Right cardiac atrium (tissue), 5 donors: Measurements from ENCODE around the gene AFF2. TPM values are rescaled to one million over a fixed set of nuclear protein-coding genes. Genes with fewer than 3 reads are reported as not detected.

Source experiments
- ATAC-seq, 2 donors: fragments of 200-7000 bp; cut with Tn5 transposase; one replicate each; pipeline versions ENCODE4 v1.8.0 to v1.9.1; 2020; ENCODE audit warnings: moderate library complexity in 2 of 2, mild to moderate bottlenecking in 1 of 2
- DNase-seq, 3 donors: peaks; one replicate each; pipeline ENCODE4 v3.0.0-alpha.2; 2020
- H3K27ac ChIP-seq: one replicate; pipeline ENCODE4 v1.5.1; 2013; ENCODE audit warnings: mild to moderate bottlenecking, low read length, control low read depth, moderate library complexity
- H3K27me3 ChIP-seq: one replicate; pipeline ENCODE4 v1.6.1; 2013; ENCODE audit not compliant: control insufficient read depth, insufficient read depth
- H3K4me1 ChIP-seq: one replicate; pipeline ENCODE4 v1.6.1; 2013; ENCODE audit warnings: low read length; ENCODE audit not compliant: control insufficient read depth, insufficient read depth
- H3K4me3 ChIP-seq: one replicate; pipeline ENCODE4 v1.5.1; 2013; ENCODE audit warnings: low read length, control low read depth
- H3K9me3 ChIP-seq: one replicate; pipeline ENCODE4 v1.6.1; 2013; ENCODE audit warnings: low read length; ENCODE audit not compliant: control insufficient read depth
- WGBS: extraction: QIAGEN DNeasy Blood & Tissue Kit; methylation state at CpG from one replicate; pipeline ENCODE4 v1.1.7; 2013; 5-methylcytosine and 5-hydroxymethylcytosine counted together
- intact Hi-C, 4 donors: fragments of 100-400 bp; cut with DNase I; formaldehyde crosslinking; loops; one replicate each; pipeline versions ENCODE4 v1.11.0 to v1.14.0; 2022 to 2023
- polyA plus RNA-seq: library from polyadenylated mRNA; stranded (reverse); fragments of 200-250 nt; gene quantifications from one replicate; pipeline ENCODE4 v1.2.3, GENCODE V29; 2013
- total RNA-seq, 4 donors: library from RNA; stranded (reverse); fragmentation: NEBNext Ultra II Directional; extraction: Animal tissue kit (Norgen Biotek cat#: 25700); gene quantifications; one replicate each; pipeline ENCODE4 v1.2.1, GENCODE V29; 2021
- donor health status: healthy with polysubstance abuse.
- donor health status: DM: no; HTN: yes; CAD: no.
- donor health status: DM: no; HTN: no; CAD: no.
- donor health status: DM: no; HTN: yes; CAD: no; lungs with severe emphysema.
- donor health status: DM: yes; HTN: yes; CAD: no.

AFF2 gene
- total and polyA plus RNA-seq, 5 donors, result 1.00 to 3.1 (median 2.3) TPM

GRCh38 chrX:148588649-148589310, 88.4 kb downstream of the AFF2 start:
- no peak overlapping the region for H3K27ac ChIP-seq
- H3K27me3 ChIP-seq, result no peaks in the 10 kb centered on the region
- intact Hi-C loops, result no loop called here
- H3K4me1 ChIP-seq, result no peaks in the 10 kb centered on the region
- ATAC-seq (no peak), DNase-seq (no peak)
- 75% methylated on average over 6 of the region's 6 CpGs for WGBS
- no peak overlapping the region for H3K4me3 ChIP-seq
- no peaks in the 10 kb centered on the region for H3K9me3 ChIP-seq

- Histone ChIP-seq H3K27ac (no peak overlapping the region), H3K9me3 (no peaks in the 10 kb centered on the region), H3K4me1 (no peaks in the 10 kb centered on the region), H3K27me3 (no peaks in the 10 kb centered on the region), H3K4me3 (no peak overlapping the region)
- ATAC-seq (no peak), DNase-seq (no peak)
- intact Hi-C loops, result no loop called here
- WGBS, result 62% methylated on average over 1 of the region's 1 CpG
Measured at GRCh38 chrX:148592595-148592994, 92.2 kb downstream of the AFF2 start.

DNA sequence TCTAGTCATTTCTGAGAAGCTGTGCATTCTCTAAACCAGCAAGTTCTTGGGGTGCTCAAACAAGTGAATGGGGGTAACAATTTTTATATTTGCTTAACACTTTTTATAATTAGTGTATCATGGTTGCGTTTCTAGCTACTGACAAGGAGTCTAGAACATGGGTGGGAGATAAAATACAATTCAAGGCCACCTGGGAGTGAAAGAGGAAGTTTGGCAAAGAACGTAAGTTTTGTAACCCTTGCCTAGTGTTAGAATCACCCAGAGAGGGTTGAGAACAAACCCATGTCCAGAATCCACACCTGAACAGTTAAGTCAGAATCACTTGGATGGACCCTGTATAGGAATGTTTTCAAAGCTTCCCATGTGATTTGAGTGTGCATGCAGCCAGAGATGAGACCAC, 92.7 kb downstream of the AFF2 start:
- no peaks in the 10 kb centered on the region for H3K9me3 ChIP-seq
- H3K27me3 ChIP-seq, result no peaks in the 10 kb centered on the region
- H3K4me1 ChIP-seq, result no peaks in the 10 kb centered on the region
- ATAC-seq, result no peak
- 77% methylated on average over 2 of the region's 2 CpGs for WGBS
- intact Hi-C loops, result no loop called here
- no peak for DNase-seq
- no peak overlapping the region for H3K4me3 ChIP-seq
- H3K27ac ChIP-seq, result no peak overlapping the region

DNA sequence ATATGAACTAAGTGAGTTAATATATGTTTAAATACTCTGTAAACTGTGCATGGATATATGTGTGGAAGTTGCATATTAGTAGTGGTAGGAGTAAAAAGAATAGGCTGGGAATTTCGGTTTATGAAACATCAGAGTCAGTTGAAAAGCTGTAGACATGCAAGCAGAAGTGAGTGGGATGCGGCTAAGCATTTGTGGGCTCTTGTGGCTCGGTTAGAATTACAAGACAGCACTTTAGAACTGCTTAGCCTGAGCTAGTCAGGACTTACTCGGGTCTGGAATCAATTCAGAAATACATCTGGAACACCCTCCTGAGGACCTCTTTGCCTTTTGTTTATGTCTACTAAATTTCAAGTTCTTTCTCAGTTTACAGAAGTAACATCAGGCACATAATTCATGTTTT, 93.6 kb downstream of the AFF2 start:
- H3K4me1 ChIP-seq, result no peaks in the 10 kb centered on the region
- H3K27me3 ChIP-seq, result no peaks in the 10 kb centered on the region
- H3K4me3 ChIP-seq, result no peak overlapping the region
- DNase-seq (no peak), ATAC-seq (no peak)
- 69% methylated on average over 4 of the region's 4 CpGs for WGBS
- intact Hi-C loops, result no loop called here
- H3K27ac ChIP-seq, result no peak overlapping the region
- no peaks in the 10 kb centered on the region for H3K9me3 ChIP-seq

- Histone ChIP-seq H3K27ac (no peak overlapping the region), H3K4me1 (no peaks in the 10 kb centered on the region), H3K4me3 (no peak overlapping the region), H3K27me3 (no peaks in the 10 kb centered on the region), H3K9me3 (no peaks in the 10 kb centered on the region)
- 65% methylated on average over 4 of the region's 4 CpGs for WGBS
- no peak for DNase-seq
- no peak for ATAC-seq
- intact Hi-C loops, result no loop called here
Measured at GRCh38 chrX:148599404-148599803, 99.0 kb downstream of the AFF2 start.

DNA sequence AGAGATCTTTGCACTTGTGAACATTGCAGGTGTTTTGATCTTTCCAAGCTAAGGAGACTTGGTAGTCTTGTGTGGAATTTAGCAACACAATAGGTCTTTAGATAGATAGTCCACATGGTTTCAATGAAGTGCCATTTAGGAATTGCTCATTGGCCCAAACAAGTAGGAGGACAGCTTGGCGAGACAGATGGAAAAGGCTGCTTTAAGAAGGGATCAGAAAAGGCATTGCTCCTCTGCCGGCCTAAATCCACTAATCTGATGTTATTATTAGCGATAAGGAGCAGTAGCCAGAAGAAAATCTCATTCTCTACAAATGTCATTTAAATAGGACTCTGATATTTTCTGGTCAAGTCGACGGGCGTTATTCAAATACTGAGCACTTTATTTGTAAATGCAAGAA, 99.7 kb downstream of the AFF2 start:
- intact Hi-C loops, result no loop called here
- no peaks in the 10 kb centered on the region for H3K9me3 ChIP-seq
- H3K27ac ChIP-seq, result no peak overlapping the region
- no peak overlapping the region for H3K4me3 ChIP-seq
- ATAC-seq (no peak), DNase-seq (no peak)
- H3K4me1 ChIP-seq, result no peaks in the 10 kb centered on the region
- no peaks in the 10 kb centered on the region for H3K27me3 ChIP-seq
- WGBS, result 68% methylated on average over 6 of the region's 6 CpGs

GRCh38 chrX:148600581-148600980, 100.2 kb downstream of the AFF2 start:
- intact Hi-C loops, result no loop called here
- no peaks in the 10 kb centered on the region for H3K9me3 ChIP-seq
- WGBS, result 92% methylated on average over 2 of the region's 2 CpGs
- no peaks in the 10 kb centered on the region for H3K27me3 ChIP-seq
- no peak overlapping the region for H3K4me3 ChIP-seq
- ATAC-seq (no peak), DNase-seq (no peak)
- no peaks in the 10 kb centered on the region for H3K4me1 ChIP-seq
- no peak overlapping the region for H3K27ac ChIP-seq

DNA sequence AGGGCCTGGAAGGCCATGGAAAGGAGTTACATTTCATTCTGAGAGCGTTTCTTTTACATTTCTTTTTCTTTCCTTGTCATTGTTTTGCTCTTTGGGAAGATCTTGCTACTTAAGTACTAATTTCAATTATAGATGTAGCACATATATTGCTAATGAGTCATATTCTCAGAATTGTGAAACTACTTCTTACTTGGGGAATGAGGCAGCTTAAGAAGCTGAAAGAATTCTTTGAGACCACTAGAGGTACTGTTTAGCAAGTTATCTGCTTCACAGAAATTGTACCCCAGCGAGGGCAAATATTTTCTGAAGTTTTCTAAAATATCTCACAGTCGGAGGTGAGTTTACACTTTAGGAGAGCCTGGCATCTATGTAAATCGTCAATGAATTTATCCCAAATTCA, 100.6 kb downstream of the AFF2 start:
- no peaks in the 10 kb centered on the region for H3K27me3 ChIP-seq
- ATAC-seq (no peak), DNase-seq (no peak)
- H3K9me3 ChIP-seq, result no peaks in the 10 kb centered on the region
- no peak overlapping the region for H3K4me3 ChIP-seq
- H3K27ac ChIP-seq, result no peak overlapping the region
- 75% methylated on average over 4 of the region's 4 CpGs for WGBS
- intact Hi-C loops, result no loop called here
- H3K4me1 ChIP-seq, result no peaks in the 10 kb centered on the region

GRCh38 chrX:148609515-148610327, 109.3 kb downstream of the AFF2 start:
- no peak overlapping the region for H3K27ac ChIP-seq

DNA sequence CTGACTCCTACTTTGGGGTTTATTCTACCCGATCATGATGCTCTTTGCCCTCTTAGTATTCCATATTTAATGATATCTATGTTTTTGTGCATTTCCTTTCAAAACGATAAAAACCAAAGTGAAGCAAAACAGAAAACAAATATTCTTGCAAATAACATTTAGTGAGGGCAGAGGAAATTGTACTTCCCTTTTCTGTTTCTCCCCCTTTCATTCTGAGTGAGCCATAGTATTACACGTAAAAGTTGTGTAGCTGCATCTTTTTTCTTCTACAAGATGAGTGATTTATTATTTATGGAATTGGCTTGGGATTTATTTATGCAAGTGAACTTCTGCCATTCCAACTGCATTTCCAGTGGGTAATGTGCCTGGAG, 109.9 kb downstream of the AFF2 start:
- no peak overlapping the region for H3K4me3 ChIP-seq
- ATAC-seq (no peak), DNase-seq (no peak)
- intact Hi-C loops, result no loop called here
- WGBS, result 65% methylated on average over 3 of the region's 3 CpGs
- no peaks in the 10 kb centered on the region for H3K9me3 ChIP-seq
- no peak overlapping the region for H3K27ac ChIP-seq
- H3K27me3 ChIP-seq, result no peaks in the 10 kb centered on the region
- H3K4me1 ChIP-seq, result no peaks in the 10 kb centered on the region

More at GRCh38 chrX:148609515-148610327, 109.3 kb downstream of the AFF2 start:
- no peaks in the 10 kb centered on the region for H3K27me3 ChIP-seq
- intact Hi-C loops, result no loop called here
- H3K4me1 ChIP-seq, result no peaks in the 10 kb centered on the region
- no peak overlapping the region for H3K4me3 ChIP-seq
- ATAC-seq (no peak), DNase-seq (no peak)
- no peaks in the 10 kb centered on the region for H3K9me3 ChIP-seq
- 57% methylated on average over 4 of the region's 4 CpGs for WGBS

GRCh38 chrX:148611993-148612392, 111.6 kb downstream of the AFF2 start:
- no peaks in the 10 kb centered on the region for H3K4me1 ChIP-seq
- intact Hi-C loops, result no loop called here
- no peak for DNase-seq
- 52% methylated on average over 2 of the region's 2 CpGs for WGBS
- H3K27ac ChIP-seq, result no peak overlapping the region
- no peak for ATAC-seq
- H3K9me3 ChIP-seq, result no peaks in the 10 kb centered on the region
- H3K4me3 ChIP-seq, result no peak overlapping the region
- H3K27me3 ChIP-seq, result no peaks in the 10 kb centered on the region
